Stimulated activated CD8-positive, alpha-beta memory T cell treated with anti-CD3 and anti-CD28 coated beads, Interleukin-15, amount 100 ng/mL, for 24 hours (primary cell): Measurements from ENCODE around the gene ARAP2.

ENCODE experiments used
- DNase-seq: peaks from one replicate; pipeline ENCODE4 v3.0.0-alpha.2; 2020; ENCODE audit warnings: low read depth

Gene ARAP2

DNA sequence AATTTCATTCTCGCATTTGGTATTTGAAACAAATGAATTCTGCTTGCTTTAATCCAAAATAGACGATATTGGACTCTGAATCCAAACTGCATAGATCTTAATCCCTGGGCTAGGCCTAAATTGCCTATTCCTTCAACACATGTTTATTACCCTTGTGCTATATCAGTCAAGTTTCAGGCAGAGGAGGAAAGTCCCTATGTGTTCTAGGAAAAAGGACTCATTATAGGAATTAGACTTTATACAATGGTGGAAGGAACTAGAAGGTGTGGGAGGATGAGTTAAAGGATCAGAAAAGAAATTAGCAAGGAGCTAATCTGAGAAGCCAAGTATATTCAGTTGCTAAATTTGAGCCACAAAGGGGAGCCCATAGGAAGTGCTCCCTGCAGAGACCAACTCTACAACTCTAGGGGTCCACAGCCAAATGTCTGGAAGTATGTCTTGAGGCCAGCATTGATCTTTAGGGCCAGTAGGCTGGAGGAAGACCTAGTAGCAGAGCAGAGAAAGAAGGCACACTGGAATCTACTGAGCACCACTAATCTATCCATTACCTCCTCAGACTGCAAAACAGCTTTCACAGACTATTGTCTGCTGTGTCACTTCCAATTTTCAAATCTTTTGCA, 20.0 kb upstream of the ARAP2 start:
- no peak for DNase-seq

DNA sequence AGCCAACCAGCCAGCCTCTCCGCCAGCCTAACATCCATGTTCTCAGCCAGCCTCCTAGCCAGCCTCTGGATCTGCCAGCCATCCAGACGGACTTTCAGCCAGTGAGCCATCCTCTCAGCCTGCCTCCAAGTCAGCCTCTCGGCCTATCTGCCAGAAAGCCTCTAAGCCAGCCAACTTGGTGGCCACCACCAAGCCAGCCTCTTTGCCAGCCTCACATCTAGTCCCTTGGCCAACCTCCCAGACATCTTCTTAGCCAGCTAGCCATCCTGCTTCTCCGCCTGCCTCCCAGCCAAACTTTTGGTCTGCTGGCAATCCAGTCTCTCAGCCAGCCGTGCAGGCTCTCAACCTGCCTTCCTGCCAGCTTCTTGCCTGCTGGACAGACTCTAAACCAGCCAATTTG, 16.4 kb upstream of the ARAP2 start:
- no peak for DNase-seq

DNA sequence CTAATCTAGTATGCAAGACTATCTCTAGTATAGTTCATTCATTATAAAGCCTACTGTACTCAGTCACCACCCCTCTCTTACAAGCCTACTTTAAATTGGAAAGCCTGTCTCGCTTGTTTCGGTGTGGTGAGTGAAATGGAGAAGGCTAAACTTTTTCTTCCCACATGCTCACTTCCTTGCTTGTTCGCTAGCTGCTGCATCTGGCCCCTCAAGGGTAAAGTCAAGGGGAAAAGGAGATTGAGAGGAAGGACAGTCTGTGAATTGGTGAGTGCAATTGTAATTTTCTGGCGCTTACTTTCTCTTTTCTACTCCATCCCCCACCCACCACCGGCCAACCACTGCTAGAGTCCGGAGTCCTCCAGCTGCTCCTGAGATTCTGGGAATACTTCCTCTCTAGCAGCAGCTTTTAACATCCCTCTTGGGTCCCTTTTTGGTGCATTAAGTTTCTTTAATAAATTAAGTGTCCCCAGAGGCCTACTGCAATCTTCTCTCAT, 12.1 kb upstream of the ARAP2 start:
- DNase-seq = no peak

DNA sequence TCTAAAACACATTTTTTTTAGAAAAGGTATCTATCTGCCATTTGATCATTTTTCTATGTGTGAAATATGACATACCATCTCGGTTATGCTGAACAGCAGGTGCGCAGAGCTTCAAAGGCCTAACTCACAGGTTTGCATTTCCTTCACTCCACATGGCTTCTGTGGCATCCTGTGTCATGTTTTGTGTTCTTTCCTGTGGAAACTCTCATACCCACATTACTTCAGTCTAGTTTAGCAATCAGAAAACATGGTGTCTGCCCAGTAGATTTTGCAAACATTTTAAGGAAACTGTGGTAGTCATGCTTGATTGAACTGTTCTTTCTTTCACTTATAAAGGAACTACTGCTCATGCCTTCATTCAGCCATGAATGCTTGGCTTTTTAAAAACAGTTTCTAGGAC, 11.3 kb upstream of the ARAP2 start:
- DNase-seq = no peak

DNA sequence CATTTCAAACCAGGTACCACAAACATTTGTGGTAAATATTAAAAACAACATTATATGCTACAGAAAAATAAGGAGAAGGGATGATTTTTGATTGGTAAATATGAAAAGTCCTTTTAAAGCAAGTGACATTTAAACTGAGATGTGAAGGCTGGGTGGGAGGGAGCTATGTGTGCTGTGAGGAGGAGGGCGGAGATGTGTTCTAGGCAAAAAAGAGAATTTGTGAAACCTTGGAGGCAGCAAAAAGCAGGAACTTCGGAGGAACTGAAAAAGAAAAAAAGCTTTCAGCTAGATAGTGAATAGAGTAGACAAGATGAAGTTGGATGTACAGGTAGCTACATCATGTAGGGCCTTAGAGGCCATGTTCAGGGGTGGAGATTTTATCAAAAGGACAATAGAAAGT, 10.1 kb upstream of the ARAP2 start:
- no peak for DNase-seq

DNA sequence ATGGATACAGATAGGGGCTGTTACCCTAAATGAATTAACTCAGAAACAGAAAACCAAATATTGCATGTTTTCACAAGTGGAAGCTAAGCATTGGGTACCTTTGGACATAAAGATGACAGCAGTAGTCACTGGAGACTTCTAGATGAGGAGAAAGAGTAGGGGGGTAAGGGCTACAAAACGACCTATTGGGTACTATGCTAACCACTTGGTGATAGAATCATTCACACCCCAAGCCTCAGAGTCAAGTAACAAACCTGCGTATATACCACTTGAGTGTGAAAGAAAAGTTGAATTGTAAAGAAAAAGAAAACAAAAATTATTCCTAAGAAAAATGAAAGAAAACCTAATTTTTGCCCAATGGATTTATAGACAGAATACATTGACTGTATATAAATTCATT, 7.7 kb upstream of the ARAP2 start:
- no peak for DNase-seq

DNA sequence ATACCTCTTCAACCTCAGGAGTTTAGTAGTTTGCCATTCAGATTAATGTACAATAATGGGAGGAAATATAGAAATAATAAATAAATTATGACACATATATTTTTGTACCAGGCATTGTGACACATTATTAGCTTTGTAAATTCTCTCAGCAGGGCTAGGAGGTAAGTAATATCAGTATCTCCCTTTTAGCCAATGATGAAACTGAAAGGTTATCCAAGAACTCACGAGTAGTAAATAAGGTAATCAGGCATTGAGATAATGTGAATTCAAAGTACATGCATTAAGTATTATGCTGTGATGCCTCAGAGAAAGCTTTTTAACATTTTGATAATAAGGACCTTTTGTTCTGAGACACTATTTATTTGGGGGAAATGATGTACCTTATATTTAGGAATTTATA, 5.3 kb upstream of the ARAP2 start:
- DNase-seq = no peak

DNA sequence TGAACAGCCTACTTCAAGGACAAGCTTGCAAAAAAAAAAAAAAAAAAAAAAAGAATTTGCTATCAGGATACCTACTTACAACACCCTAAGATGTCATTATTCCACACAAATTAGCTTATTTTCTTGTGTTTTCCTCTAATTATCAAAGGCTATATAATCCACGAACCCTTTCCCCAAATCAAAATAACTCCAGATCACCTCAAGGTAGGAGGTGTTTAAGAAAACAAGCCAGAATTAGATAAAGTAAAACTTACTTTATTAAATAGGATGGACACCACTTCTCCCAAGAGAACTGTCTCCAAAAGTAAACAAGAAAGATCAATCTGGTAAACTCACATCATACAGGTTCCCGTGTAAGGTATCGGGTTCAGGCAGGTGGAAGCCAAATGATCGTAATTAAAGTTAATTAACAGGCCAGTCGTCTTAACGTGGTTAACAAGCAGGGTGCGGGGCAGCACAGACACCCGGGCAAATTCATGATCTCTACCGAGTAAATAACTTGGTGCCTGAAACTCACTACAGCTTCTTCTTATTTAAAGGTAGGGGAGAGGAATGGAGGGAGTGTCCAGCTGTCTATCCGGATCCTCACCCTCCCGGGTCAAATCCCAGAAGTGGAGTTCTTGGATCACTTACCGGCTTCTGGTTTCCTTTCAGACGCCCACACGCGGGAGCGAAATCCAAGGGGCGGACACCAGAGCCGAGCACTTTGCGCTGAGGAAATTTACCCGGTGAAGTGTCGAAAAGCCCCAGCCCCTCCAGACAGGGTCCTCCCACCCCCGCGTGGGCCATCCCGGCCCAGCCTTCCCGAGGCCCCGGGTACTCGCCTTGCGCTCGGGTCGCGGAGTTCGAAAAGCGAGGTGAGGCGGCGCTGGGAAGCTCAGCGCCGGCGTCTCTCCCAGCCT, 708 bp downstream of the ARAP2 start:
- DNase-seq = no peak

DNA sequence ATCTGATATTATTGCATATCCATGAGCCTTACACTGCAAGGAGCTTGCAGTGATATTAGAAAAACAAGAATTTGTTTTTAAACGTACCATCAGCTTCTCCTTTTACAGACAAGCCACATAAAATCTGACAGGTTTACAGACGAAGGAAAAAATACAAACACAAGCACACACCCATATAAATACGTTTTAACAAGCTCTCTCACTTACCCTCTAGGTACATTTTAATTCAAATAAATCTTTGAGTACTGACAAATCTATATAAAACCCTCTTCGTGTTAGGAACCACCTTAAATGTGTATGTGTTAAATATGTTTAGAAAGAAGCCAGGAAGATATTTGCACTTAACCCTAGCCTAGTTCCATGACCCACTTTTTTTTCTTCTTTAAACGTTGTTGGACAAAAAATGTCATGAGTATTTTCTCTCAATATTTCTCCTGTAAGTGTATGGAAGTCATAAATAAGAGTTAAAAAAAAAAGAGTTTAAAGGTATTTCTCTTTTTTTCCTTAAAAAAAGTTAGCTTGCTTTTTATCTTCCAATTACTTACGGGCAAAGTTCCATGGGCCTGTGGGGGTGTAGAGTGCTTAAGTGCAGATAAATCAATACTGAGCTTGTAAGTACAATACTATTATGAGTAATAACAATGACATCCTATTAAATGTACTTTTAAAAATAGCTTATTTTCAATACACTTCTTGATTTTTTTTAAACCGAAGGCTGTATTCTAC, 1.5 kb downstream of the ARAP2 start:
- no peak for DNase-seq

DNA sequence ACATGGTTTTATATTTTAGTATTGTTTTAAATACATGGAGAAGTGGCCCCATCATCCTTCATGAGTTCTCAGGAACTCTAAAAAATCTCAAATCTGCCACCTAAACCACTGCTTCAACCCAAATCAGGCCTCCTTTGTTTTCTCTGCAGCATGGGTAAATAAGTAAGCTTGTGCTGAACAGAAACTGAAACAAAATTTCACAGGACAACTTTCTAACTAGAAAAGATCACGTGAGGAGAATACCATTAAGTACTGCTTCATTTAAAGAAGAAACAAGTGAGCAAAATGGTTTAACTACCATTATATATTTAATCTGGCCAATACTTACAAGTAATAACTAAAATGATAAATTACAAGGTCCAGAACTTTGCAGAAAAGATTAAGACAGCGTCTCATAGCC, 2.5 kb downstream of the ARAP2 start:
- no peak for DNase-seq

DNA sequence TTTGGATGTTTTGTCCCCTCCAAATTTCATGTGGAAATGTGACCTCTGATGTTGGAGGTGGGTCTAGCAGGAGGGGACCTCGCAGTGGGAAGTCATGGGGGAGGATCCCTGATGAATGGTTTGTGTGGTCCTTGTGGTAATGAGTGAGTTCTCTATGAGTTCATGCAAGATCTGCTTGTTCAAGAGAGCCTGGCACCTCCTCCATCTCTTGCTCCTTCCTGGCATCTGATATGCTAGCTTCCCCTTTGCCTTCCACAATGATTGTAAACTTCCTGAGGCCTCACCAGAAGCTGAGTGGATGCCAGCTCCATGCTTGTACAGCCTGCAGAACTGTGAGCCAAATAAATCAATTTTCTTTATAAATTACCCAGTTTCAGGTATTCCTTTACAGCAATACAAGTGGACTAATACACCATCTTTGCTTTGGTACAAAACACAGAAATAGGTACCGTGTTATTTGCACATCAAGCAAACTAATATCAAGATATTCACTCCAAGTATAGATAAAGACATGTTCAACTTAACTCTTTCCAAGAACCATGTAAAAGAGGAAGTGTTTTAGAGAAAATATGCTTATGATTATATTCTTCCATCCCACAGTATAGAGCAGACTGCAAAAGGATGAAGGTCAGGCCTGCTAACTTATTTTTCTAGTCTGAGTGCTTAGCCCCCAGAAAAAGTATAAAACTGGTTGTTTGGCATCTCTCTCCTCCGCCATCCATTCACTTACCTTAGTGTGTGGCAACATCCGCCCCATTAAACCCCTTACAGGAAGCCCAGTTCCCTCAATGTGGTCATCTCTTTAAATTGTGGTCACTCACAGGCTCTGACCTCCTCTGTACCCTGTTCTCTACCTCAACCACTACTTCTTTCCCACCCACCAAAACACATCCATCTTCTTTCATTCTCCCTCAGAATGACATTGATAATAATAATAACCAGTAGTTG, 6.7 kb downstream of the ARAP2 start:
- DNase-seq = no peak

DNA sequence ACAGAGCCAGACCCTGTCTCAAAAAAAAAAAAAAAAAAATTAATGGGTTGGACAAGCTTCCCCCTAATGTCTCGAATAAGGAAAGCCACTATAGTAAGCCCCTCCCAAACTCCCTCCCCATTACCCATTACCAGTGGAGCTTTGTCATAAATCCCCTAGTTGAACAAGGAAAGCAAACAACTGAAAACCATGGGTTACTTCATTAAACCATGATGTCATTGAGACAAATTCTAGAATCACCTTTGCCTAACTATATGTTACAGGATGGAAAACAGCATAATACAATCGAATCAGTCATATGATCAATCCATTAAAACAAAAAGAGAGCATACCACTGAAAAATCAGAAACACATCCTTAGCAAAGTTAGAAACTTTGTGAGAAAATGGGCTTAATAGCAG, 8.2 kb downstream of the ARAP2 start:
- DNase-seq = no peak

DNA sequence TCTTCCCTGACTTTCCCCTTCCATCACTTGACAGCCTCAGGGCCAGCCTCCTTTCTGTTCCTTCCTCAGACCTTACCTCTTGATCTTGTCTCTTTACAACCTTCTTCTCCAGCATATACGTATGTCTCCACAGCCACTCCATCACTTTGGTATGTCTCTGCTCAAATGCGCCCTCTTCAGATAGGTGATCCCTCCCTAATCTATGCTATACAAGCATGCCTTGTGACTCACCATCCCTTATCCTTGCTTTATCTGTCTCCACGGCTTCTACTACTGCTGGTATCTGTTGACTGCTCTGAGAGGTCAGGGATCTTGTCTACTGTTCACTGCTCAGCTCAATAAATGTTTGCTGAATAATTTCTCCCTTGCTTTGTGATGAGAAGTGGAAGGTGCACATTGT, 9.0 kb downstream of the ARAP2 start:
- DNase-seq = no peak

DNA sequence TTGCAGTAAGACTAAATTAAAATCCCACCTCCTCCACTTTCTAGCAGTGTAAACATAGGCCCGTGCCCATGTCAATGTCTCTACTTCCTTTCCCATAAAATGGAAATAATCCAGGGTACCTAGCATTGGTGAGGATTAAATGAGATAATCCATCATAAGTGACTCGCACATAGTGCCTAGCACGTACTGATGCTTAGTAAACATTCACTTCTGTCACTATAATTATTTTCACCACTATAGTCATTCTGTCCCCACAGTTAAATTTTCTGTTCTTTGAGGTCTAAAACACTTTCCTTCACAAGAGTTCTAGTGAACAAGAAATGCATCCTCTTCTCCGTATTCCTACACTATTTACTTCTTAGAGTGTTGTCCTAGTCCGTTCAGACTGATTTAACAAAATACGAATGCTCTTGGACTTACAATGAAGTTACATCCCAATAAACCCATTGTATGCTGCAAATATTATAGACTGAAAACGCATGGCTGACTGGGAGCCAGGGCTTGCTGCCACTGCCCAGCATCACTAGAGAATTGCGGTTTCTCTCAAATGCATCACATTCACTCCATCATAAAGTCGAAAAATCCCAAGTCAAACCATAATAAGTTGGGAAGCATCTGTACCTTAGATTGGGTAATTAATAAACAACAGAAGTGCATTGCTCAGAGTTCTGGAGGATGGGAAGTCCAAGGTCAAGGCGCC, 10.6 kb downstream of the ARAP2 start:
- no peak for DNase-seq

DNA sequence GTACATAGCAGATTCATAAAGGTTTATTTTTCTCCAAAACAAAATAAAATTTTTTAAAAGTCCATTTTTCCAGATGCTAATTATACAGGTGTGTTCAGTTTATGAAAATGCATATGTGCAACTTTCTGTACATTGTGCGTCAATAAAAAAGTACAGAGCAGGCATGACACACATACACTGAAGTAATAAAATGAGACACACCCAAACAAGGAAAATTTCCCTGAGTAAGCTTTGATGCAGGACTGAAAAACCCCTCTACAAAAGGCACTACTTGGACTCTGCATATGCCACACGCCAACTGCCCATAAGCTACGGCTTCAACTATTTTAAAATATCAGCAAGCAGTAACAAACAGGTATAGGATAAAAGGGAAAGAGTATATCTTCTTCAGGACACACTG, 13.8 kb downstream of the ARAP2 start:
- no peak for DNase-seq

DNA sequence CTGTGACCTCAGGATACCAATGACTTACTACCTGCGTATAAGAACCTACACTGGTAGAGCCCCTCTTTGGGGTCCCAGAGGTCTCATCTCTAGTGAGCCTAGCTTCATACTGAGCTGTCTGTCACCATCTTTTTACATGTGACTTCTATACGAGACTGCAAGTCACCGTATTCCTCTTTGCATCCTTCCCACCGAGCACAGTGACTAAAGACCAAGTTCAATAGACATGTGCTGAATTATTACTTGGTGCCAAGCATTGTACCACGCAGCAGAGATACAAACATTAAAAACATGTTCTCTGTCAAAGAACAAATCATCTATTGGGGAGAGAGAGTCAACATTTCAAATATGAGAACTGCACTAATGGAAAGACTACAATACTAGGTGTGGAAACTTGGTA, 16.4 kb downstream of the ARAP2 start:
- no peak for DNase-seq

DNA sequence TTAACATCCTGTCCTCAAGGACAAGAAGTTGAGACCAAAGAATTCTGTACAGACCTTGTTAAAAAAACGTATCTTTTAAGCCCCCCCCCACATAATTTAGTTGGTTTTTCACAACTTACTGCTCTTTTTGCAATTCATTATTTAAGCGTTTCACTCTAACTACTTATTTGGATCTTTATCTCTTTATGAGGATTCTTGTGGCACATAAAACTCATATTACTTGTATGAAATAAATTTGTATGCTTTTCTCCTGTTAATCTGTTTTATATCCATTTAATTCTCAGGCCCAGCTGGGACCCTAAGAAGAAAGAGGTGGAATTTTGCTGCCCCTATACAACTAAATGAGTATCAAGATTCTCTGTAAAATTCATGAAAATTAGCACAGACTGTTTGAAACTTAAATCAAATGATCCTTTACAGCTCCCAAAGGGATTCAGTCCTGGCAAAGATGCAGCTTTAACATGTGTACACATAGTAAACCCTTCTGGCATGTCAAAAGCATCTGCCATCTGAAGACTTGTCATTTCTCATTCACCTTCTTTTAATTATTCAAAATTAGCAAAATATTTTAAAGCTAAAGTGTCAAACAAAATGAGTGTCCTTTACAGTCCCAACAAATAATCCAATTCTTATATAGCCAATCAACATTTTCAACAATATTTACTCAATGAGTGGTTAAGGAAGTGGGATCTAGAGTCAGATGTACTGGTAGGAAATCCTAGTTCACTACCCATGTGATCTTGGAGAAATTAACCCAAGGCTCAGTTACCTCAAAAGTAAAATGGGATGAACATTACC, 17.7 kb downstream of the ARAP2 start:
- DNase-seq = no peak

DNA sequence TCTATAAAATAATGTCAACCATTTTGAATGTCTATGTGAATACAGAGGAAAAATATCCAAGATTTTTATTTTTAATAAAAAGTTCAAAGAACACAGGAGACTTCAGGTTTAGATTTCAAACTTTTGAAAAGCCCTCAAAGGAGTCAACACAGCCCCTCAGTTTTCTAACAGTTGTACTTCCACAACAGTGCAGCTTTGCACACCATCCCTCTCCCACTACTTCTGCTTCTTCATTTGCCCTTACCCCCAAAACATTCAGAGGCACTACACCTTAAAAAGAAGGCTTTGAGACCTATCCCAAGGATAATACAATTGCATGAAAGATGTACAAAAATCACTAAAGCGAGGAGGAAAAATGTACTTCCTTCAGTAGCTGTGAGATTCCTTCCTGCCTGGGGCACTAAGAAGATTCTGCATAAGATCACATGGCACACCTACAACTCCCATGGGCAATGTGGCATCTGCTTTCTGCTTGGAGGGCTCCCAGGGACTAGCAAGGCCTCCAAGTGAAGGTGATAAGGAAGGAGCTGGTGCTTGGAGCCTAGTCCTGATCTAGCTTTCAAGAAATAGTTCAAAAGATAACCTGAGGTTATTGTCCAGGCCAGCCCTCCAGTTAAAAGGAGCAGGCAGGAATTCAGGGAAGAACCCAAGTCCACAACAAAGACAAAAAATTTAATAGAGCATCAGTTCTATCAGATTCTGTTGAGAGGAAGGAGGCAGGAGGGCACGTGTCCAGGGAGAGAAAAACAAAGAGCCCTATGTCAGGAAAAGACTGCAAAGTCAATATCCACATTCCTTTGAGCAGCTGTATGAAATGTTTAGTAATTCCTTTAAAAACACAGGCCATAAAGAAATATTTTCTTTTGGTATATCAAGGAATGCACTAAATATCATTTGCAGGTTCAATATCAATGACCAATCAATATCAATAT, 19.1 kb downstream of the ARAP2 start:
- no peak for DNase-seq

DNA sequence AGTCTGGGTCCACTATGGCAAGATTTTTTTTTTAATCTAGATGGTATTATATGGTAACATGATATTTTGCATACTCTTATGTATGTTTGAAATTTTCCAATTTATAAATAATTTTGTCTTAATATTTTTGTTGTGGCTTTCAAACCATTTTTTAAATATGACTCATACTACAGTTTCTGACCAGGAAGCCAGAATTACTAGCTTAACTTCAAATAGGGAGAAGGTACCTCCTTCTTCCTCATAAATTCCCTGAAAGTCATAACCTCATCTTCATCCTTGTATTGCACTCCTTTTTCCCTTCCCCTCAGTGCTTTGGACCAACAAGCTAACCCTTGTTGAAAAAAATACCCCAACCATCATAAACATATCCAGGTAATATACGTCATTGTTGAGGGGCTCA, 21.6 kb downstream of the ARAP2 start:
- DNase-seq = no peak
